Neural cell (in vitro differentiated cells): ENCODE results near the gene CLEC2D. TPM values are rescaled to one million over a fixed set of nuclear protein-coding genes. Genes with fewer than 3 reads are reported as not detected.

Experiments
- H2AFZ ChIP-seq: fragments of 200-600, 300-800 bp; sonication (generic), shearing (Covaris generic); 2 replicates; pipeline ENCODE4 v1.6.0; 2014; ENCODE audit warnings: low read depth, mild to moderate bottlenecking, antibody characterized with exemption, low read length, moderate library complexity
- H3F3A ChIP-seq: fragments of 200-600 bp; shearing (Covaris generic); 2 replicates; pipeline ENCODE4 v1.6.1; 2016; ENCODE audit warnings: mild to moderate bottlenecking, moderate library complexity, mixed read lengths, antibody characterized with exemption, low read length; ENCODE audit not compliant: insufficient read depth, poor library complexity, severe bottlenecking
- H3K27ac ChIP-seq: fragments of 200-600, 300-800 bp; sonication (generic), shearing (Covaris generic); 2 replicates; pipeline ENCODE4 v1.5.1; 2014; ENCODE audit warnings: mild to moderate bottlenecking, low read length, moderate library complexity
- H3K27me3 ChIP-seq: fragments of 300-800, 200-600 bp; sonication (generic), shearing (Covaris generic); 2 replicates; pipeline ENCODE4 v1.6.0; 2014; ENCODE audit warnings: mild to moderate bottlenecking, low read depth, low read length, moderate library complexity; ENCODE audit not compliant: insufficient read depth
- H3K36me3 ChIP-seq: fragments of 300-800, 200-600 bp; sonication (generic), shearing (Covaris generic); 2 replicates; pipeline ENCODE4 v1.5.1; 2014; ENCODE audit warnings: mild to moderate bottlenecking, antibody characterized with exemption, low read length, moderate library complexity; ENCODE audit not compliant: insufficient read depth
- H3K4me2 ChIP-seq: fragments of 300-800, 200-600 bp; sonication (generic), shearing (Covaris generic); 2 replicates; pipeline ENCODE4 v1.6.0; 2014; ENCODE audit warnings: mild to moderate bottlenecking, low read length
- H3K4me3 ChIP-seq: fragments of 300-800, 200-600 bp; sonication (generic), shearing (Covaris generic); 2 replicates; pipeline ENCODE4 v1.5.1; 2014; ENCODE audit warnings: mild to moderate bottlenecking, low read length, moderate library complexity
- H3K79me2 ChIP-seq: fragments of 200-600 bp; shearing (Covaris generic); replicated peaks from 2 replicates; pipeline ENCODE4 v1.6.0; 2014; ENCODE audit warnings: mild to moderate bottlenecking, low read length, moderate library complexity; ENCODE audit not compliant: insufficient read depth
- H3K9ac ChIP-seq: fragments of 300-800, 200-600 bp; sonication (generic), shearing (Covaris generic); 2 replicates; pipeline ENCODE4 v1.6.1; 2016; ENCODE audit warnings: mild to moderate bottlenecking, low read length, mixed read lengths
- H3K9me2 ChIP-seq: fragments of 200-600 bp; shearing (Covaris generic); 2 replicates; pipeline ENCODE4 v1.6.1; 2016; ENCODE audit warnings: mild to moderate bottlenecking, low read length, mixed read lengths; ENCODE audit not compliant: insufficient read depth
- H3K9me3 ChIP-seq: fragments of 200-600, 300-800 bp; sonication (generic), shearing (Covaris generic); 2 replicates; pipeline ENCODE4 v1.6.1; 2016; ENCODE audit warnings: mild to moderate bottlenecking, mixed run types, low read length, moderate library complexity, mixed read lengths
- H4K20me1 ChIP-seq: fragments of 200-600 bp; shearing (Covaris generic); 2 replicates; pipeline ENCODE4 v1.6.1; 2016; ENCODE audit warnings: mild to moderate bottlenecking, mixed run types; ENCODE audit not compliant: insufficient read depth
- EP300 ChIP-seq: fragments of 450-650 bp; conservative IDR thresholded peaks from 2 replicates; pipeline ENCODE4 v1.6.1; 2014; ENCODE audit warnings: antibody characterized with exemption, mild to moderate bottlenecking, moderate library complexity; ENCODE audit not compliant: poor library complexity, severe bottlenecking
- EZH2 ChIP-seq: fragments of 200-600, 300-800 bp; shearing (Covaris generic), sonication (generic); IDR thresholded peaks from 2 replicates; pipeline ENCODE4 v1.6.1; 2014; ENCODE audit warnings: antibody characterized with exemption, low read length, borderline replicate concordance, mild to moderate bottlenecking; ENCODE audit not compliant: insufficient read depth, poor library complexity, severe bottlenecking
- MXI1 ChIP-seq: fragments of 450-650 bp; conservative IDR thresholded peaks from 2 replicates; pipeline ENCODE4 v1.6.1; 2014; ENCODE audit warnings: antibody characterized with exemption, mild to moderate bottlenecking; ENCODE audit not compliant: poor library complexity, severe bottlenecking
- POLR2AphosphoS5 ChIP-seq: IDR thresholded peaks from 2 replicates; pipeline ENCODE4 v1.6.1; 2012
- RAD21 ChIP-seq: fragments of 450-650 bp; conservative IDR thresholded peaks from 2 replicates; pipeline ENCODE4 v1.6.1; 2014; ENCODE audit warnings: antibody characterized with exemption, mild to moderate bottlenecking, moderate library complexity
- REST ChIP-seq: IDR thresholded peaks from 2 replicates; pipeline ENCODE4 v1.6.1; 2012; ENCODE audit warnings: borderline replicate concordance
- SMC3 ChIP-seq: fragments of 450-650 bp; conservative IDR thresholded peaks from 2 replicates; pipeline ENCODE4 v1.6.1; 2014; ENCODE audit warnings: antibody characterized with exemption, mild to moderate bottlenecking, moderate library complexity; ENCODE audit not compliant: poor library complexity
- TAF1 ChIP-seq: IDR thresholded peaks from 2 replicates; pipeline ENCODE4 v1.6.1; 2012; ENCODE audit warnings: low read depth
- polyA plus RNA-seq: library from polyadenylated mRNA; depleted of rRNA; stranded (reverse); fragments of >200 nt; gene quantifications from 2 replicates; pipeline ENCODE4 v1.2.3, GENCODE V29; 2014
- TF ChIP-seq, protein P1 (sequence below): fragments of 450-650 bp; IDR thresholded peaks from 2 replicates; pipeline ENCODE4 v1.5.1; 2014; ENCODE audit warnings: antibody characterized with exemption, mild to moderate bottlenecking, moderate library complexity; ENCODE audit not compliant: poor library complexity, severe bottlenecking

CLEC2D gene
- polyA plus RNA-seq, 1 donor from 2014 or later: 2.6 TPM

DNA sequence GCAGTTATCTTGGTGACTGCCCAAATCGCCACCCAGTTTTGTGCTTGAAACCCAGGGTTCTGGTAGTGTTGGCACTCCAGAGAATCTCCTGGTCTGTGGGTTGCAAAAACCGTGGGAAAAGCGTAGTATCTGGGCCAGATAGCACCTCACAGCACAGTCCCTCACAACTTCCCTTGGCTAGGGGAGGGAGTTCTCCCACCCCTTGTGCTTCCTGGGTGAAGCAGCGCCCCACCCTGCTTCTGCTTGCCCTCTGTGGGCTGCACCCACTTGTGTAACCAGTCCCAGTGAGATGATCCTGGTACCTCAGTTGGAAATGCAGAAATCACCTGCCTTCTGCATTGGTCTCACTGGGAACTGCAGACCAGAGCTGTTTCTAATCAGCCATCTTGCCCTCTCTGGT, 16.4 kb downstream of the CLEC2D start:
- no peak overlapping the region for H3K9ac ChIP-seq
- no peak overlapping the region for H2AFZ ChIP-seq
- no peaks in the 10 kb centered on the region for H3K36me3 ChIP-seq
- no peaks in the 10 kb centered on the region for H3K79me2 ChIP-seq
- no peak overlapping the region for H3K4me3 ChIP-seq
- H3K9me3 ChIP-seq: no peaks in the 10 kb centered on the region
- no peak overlapping the region for H3K27ac ChIP-seq
- no peaks in the 10 kb centered on the region for H3K9me2 ChIP-seq
- TF ChIP-seq, protein P1, sequence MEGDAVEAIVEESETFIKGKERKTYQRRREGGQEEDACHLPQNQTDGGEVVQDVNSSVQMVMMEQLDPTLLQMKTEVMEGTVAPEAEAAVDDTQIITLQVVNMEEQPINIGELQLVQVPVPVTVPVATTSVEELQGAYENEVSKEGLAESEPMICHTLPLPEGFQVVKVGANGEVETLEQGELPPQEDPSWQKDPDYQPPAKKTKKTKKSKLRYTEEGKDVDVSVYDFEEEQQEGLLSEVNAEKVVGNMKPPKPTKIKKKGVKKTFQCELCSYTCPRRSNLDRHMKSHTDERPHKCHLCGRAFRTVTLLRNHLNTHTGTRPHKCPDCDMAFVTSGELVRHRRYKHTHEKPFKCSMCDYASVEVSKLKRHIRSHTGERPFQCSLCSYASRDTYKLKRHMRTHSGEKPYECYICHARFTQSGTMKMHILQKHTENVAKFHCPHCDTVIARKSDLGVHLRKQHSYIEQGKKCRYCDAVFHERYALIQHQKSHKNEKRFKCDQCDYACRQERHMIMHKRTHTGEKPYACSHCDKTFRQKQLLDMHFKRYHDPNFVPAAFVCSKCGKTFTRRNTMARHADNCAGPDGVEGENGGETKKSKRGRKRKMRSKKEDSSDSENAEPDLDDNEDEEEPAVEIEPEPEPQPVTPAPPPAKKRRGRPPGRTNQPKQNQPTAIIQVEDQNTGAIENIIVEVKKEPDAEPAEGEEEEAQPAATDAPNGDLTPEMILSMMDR: no peak
- TF ChIP-seq MXI1: no peak
- TF ChIP-seq REST: no peak
- no peak for TF ChIP-seq SMC3
- no peak for TF ChIP-seq EZH2
- no peak for TF ChIP-seq POLR2AphosphoS5
- no peak for TF ChIP-seq TAF1
- no peak for TF ChIP-seq RAD21
- TF ChIP-seq EP300: no peak
- no peaks in the 10 kb centered on the region for H3K27me3 ChIP-seq
- H3K4me2 ChIP-seq: no peak overlapping the region
- H4K20me1 ChIP-seq: no peaks in the 10 kb centered on the region
- H3F3A ChIP-seq: no peaks in the 10 kb centered on the region

- TF ChIP-seq TAF1 (no peak), POLR2AphosphoS5 (no peak), EZH2 (no peak)
- TF ChIP-seq, protein P1: no peak
- no peaks in the 10 kb centered on the region for H3K79me2 ChIP-seq
Observed at GRCh38 chr12:9687228-9687627, 17.7 kb downstream of the CLEC2D start.

More at GRCh38 chr12:9687228-9687627, 17.7 kb downstream of the CLEC2D start:
- Histone ChIP-seq H2AFZ (no peak overlapping the region), H3K4me2 (no peak overlapping the region), H3K9me3 (no peaks in the 10 kb centered on the region), H4K20me1 (no peaks in the 10 kb centered on the region), H3F3A (no peaks in the 10 kb centered on the region), H3K9me2 (no peaks in the 10 kb centered on the region), H3K36me3 (no peaks in the 10 kb centered on the region), H3K27me3 (no peaks in the 10 kb centered on the region), H3K27ac (no peak overlapping the region), H3K4me3 (no peak overlapping the region), H3K9ac (no peak overlapping the region)
